Measurements from ENCODE around the gene PTER.

DNA sequence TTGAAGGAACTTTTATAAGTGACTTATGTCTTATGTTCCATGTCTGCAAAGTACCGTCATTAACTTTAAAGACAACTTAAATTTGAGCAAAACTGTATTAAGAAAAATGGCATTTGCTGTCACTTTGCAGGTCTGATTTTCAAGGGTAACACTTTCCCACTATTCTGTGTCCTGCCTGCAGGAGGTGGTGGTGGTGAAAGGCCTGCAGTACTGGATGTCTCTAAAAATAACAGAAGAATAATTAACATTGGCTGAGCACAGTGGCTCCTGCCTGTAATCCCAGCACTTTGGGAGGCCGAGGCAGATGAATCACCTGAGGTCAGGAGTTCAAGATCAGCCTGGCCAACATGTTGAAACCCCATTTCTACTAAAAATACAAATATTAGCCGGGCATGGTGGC, 13.2 kb upstream of the PTER start:
- TF ChIP-seq CTCF (IDR thresholded peaks at IDR 0.05) (no peak), RFX5 (IDR thresholded peaks at IDR 0.05) (no peak), KDM1A (IDR thresholded peaks at IDR 0.05; ENCODE audit: low read depth) (no peak), USF2 (IDR thresholded peaks at IDR 0.05) (no peak), MAX (IDR thresholded peaks at IDR 0.05) (no peak), EP300 (IDR thresholded peaks at IDR 0.05) (no peak), RAD21 (conservative IDR thresholded peaks at IDR 0.05 in 1 of 2, IDR thresholded peaks at IDR 0.05 in 1 of 2) (no peak)
- TF ChIP-seq, protein P1, sequence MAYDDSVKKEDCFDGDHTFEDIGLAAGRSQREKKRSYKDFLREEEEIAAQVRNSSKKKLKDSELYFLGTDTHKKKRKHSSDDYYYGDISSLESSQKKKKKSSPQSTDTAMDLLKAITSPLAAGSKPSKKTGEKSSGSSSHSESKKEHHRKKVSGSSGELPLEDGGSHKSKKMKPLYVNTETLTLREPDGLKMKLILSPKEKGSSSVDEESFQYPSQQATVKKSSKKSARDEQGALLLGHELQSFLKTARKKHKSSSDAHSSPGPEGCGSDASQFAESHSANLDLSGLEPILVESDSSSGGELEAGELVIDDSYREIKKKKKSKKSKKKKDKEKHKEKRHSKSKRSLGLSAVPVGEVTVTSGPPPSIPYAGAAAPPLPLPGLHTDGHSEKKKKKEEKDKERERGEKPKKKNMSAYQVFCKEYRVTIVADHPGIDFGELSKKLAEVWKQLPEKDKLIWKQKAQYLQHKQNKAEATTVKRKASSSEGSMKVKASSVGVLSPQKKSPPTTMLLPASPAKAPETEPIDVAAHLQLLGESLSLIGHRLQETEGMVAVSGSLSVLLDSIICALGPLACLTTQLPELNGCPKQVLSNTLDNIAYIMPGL (CRISPR knock-in tag; IDR thresholded peaks at IDR 0.05; ENCODE audit: borderline replicate concordance), result no peak

All from A549 (cell line).